Measurements from ENCODE around the gene SMIM13.

The SMIM13 gene

GRCh38 chr6:11177271-11177670 is 83.6 kb downstream of the SMIM13 start:
- TF ChIP-seq SIN3A (IDR thresholded peaks at IDR 0.05; ENCODE audit: borderline replicate concordance, insufficient read depth, low read length) (no peak), FOXP2 (optimal IDR thresholded peaks at IDR 0.05; ENCODE audit: borderline replicate concordance, extremely low read depth, extremely low read length, insufficient read depth) (no peak), POLR2AphosphoS5 (IDR thresholded peaks at IDR 0.05; ENCODE audit: low read depth, low read length) (no peak), TAF1 (IDR thresholded peaks at IDR 0.05; ENCODE audit: borderline replicate concordance, insufficient read depth, low read length) (no peak)
- TF ChIP-seq, protein P1, sequence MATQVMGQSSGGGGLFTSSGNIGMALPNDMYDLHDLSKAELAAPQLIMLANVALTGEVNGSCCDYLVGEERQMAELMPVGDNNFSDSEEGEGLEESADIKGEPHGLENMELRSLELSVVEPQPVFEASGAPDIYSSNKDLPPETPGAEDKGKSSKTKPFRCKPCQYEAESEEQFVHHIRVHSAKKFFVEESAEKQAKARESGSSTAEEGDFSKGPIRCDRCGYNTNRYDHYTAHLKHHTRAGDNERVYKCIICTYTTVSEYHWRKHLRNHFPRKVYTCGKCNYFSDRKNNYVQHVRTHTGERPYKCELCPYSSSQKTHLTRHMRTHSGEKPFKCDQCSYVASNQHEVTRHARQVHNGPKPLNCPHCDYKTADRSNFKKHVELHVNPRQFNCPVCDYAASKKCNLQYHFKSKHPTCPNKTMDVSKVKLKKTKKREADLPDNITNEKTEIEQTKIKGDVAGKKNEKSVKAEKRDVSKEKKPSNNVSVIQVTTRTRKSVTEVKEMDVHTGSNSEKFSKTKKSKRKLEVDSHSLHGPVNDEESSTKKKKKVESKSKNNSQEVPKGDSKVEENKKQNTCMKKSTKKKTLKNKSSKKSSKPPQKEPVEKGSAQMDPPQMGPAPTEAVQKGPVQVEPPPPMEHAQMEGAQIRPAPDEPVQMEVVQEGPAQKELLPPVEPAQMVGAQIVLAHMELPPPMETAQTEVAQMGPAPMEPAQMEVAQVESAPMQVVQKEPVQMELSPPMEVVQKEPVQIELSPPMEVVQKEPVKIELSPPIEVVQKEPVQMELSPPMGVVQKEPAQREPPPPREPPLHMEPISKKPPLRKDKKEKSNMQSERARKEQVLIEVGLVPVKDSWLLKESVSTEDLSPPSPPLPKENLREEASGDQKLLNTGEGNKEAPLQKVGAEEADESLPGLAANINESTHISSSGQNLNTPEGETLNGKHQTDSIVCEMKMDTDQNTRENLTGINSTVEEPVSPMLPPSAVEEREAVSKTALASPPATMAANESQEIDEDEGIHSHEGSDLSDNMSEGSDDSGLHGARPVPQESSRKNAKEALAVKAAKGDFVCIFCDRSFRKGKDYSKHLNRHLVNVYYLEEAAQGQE (IDR thresholded peaks at IDR 0.05; ENCODE audit: insufficient read depth in 1 of 2, low read depth in 2 of 2, low read length in 2 of 2) = no peak

GRCh38 chr6:11179088-11179418 is 85.4 kb downstream of the SMIM13 start:
- TF ChIP-seq, protein P1 (IDR thresholded peaks at IDR 0.05; ENCODE audit: insufficient read depth in 1 of 2, low read depth in 2 of 2, low read length in 2 of 2) = no peak
- no peak for TF ChIP-seq FOXP2 (optimal IDR thresholded peaks at IDR 0.05; ENCODE audit: borderline replicate concordance, extremely low read depth, extremely low read length, insufficient read depth)
- TF ChIP-seq POLR2AphosphoS5 (IDR thresholded peaks at IDR 0.05; ENCODE audit: low read depth, low read length) = no peak
- no peak for TF ChIP-seq TAF1 (IDR thresholded peaks at IDR 0.05; ENCODE audit: borderline replicate concordance, insufficient read depth, low read length)
- TF ChIP-seq SIN3A (IDR thresholded peaks at IDR 0.05; ENCODE audit: borderline replicate concordance, insufficient read depth, low read length) = no peak

GRCh38 chr6:11179419-11180202 is 86.0 kb downstream of the SMIM13 start:
- TF ChIP-seq SIN3A (IDR thresholded peaks at IDR 0.05; ENCODE audit: borderline replicate concordance, insufficient read depth, low read length) = no peak

DNA sequence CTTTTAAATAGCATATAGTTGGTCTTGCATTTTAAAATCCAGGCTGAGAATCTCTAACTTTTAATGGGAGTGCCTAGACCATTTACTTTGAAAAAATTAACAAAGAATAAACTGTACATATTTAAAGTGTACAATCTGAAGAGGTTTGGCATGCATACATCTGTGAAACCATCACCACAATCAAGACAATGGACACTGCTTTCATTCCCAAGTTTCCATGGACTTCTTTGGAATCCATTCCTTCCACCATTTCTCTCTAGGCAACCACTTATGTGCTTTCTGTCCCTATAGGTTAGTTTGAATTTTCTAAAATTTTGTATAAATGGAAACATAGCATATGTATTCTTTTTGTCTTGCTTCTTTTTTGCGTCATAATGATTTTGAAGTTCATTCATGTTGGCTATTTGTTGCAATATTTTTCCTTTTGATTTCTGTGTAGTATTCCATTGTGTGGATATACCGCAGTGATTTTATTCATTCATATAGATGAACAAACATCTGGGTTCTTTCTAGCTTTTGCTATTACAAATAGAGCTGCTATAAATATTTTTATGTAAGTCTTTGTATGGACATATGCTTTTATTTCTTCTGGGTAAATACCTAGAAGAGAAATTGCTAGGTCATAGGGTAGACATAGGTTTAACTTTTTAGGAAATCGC is 88.0 kb downstream of the SMIM13 start:
- TF ChIP-seq SIN3A (IDR thresholded peaks at IDR 0.05; ENCODE audit: borderline replicate concordance, insufficient read depth, low read length) (no peak), POLR2AphosphoS5 (IDR thresholded peaks at IDR 0.05; ENCODE audit: low read depth, low read length) (no peak), FOXP2 (optimal IDR thresholded peaks at IDR 0.05; ENCODE audit: borderline replicate concordance, extremely low read depth, extremely low read length, insufficient read depth) (no peak), TAF1 (IDR thresholded peaks at IDR 0.05; ENCODE audit: borderline replicate concordance, insufficient read depth, low read length) (no peak)
- TF ChIP-seq, protein P1 (IDR thresholded peaks at IDR 0.05; ENCODE audit: insufficient read depth in 1 of 2, low read depth in 2 of 2, low read length in 2 of 2) = no peak

GRCh38 chr6:11183761-11184362 is 90.2 kb downstream of the SMIM13 start:
- no peak for TF ChIP-seq FOXP2 (optimal IDR thresholded peaks at IDR 0.05; ENCODE audit: borderline replicate concordance, extremely low read depth, extremely low read length, insufficient read depth)
- no peak for TF ChIP-seq SIN3A (IDR thresholded peaks at IDR 0.05; ENCODE audit: borderline replicate concordance, insufficient read depth, low read length)
- no peak for TF ChIP-seq POLR2AphosphoS5 (IDR thresholded peaks at IDR 0.05; ENCODE audit: low read depth, low read length)
- TF ChIP-seq TAF1 (IDR thresholded peaks at IDR 0.05; ENCODE audit: borderline replicate concordance, insufficient read depth, low read length) = no peak
- TF ChIP-seq, protein P1 (IDR thresholded peaks at IDR 0.05; ENCODE audit: insufficient read depth in 1 of 2, low read depth in 2 of 2, low read length in 2 of 2) = no peak
